Measurements from ENCODE around the gene PUM1. TPM values are rescaled to one million over a fixed set of nuclear protein-coding genes. Genes with fewer than 3 reads are reported as not detected.
A peak's percentile ranks its signal among the peaks of the same experiment; 100 is the strongest.

The PUM1 gene
- total RNA-seq, 4 donors from 2014 or later = 118 to 191 (median 132) TPM

DNA sequence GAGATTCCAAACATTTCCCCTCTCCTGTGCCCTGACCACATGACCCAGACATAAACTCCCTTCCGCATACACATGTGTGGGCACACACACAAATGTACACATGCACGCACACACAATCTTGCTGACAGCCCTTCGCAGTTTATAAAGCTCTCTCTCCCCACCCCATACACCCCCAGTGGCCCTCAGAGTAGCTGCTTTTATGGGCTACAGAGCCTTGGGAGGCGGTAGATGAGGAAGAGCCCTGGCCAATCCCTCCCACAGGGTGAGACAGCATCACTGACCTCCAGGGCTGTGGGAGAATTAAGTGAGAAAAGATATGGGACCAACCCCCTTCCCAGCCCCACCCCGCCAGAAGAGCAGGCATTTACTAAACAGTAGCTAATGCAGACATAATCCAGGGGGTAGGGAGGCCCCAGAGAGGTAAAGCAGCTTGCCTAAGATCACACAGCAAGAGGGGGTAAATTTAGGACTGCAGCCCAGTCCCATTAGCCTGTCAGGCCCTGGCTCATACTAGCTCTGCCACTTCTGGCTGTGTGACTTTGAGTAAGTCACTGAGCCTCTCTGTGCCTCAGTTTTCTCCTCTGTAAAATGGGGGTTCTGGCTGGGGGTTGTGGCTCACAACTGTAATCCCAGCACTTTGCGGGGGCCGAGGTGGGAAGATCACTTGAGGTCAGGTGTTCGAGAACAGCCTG lies 162.0 kb downstream of the PUM1 start:
- H3K4me3 ChIP-seq (replicated peaks in 1 of 3) = no peak overlapping the region
- WGBS, 2 donors = 86 to 94% methylated on average over 8 of the region's 8 CpGs
- intact Hi-C loops (cut with DNase I) = no loop called here
- peaks cover 7 to 23% of the 10 kb centered on the region in 2 donors for H3K4me1 ChIP-seq
- H3K9me3 ChIP-seq = no peaks in the 10 kb centered on the region
- no peak for DNase-seq
- H3K27ac ChIP-seq = no peak overlapping the region
- no peak for TF ChIP-seq POLR2A (IDR thresholded peaks at IDR 0.05)
- TF ChIP-seq, protein P1, sequence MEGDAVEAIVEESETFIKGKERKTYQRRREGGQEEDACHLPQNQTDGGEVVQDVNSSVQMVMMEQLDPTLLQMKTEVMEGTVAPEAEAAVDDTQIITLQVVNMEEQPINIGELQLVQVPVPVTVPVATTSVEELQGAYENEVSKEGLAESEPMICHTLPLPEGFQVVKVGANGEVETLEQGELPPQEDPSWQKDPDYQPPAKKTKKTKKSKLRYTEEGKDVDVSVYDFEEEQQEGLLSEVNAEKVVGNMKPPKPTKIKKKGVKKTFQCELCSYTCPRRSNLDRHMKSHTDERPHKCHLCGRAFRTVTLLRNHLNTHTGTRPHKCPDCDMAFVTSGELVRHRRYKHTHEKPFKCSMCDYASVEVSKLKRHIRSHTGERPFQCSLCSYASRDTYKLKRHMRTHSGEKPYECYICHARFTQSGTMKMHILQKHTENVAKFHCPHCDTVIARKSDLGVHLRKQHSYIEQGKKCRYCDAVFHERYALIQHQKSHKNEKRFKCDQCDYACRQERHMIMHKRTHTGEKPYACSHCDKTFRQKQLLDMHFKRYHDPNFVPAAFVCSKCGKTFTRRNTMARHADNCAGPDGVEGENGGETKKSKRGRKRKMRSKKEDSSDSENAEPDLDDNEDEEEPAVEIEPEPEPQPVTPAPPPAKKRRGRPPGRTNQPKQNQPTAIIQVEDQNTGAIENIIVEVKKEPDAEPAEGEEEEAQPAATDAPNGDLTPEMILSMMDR (IDR thresholded peaks at IDR 0.05) = no peak
- no peaks in the 10 kb centered on the region for H3K27me3 ChIP-seq
- H3K36me3 ChIP-seq = no peaks in the 10 kb centered on the region

DNA sequence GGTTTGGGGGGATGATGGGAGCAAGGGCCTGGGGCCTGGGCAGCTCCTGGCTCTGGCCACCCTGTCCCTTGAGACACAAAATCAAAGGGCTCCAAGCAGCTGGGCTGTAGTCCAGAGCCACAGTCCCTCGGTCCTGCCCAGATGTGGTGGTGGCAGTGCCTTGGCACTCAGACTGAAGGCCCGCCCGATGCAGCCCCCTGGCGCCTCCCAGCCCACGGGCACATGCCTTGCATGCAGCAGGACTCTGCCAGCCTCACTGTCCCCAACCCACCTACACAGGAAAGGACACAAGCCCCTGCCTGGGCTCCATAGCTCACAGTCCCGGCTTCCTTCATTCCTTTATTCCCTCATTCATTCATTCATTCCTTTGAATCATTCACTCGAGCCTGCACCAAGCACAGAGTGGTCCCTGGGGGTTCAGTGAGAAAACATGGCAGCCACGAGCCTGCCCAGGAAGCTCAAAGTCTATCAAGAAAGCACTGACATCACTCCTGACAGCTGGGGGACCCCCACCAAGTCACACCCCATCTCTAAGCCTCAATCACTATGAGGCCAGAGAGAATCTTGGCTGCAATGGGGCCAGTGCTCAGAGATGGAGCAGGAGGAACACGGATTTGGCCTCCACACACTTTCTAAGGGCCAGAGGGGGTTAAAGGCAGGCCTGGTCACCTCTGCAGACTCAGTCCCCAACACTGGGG lies 162.8 kb downstream of the PUM1 start:
- Histone ChIP-seq H3K36me3 (no peaks in the 10 kb centered on the region), H3K4me3 (replicated peaks in 1 of 3) (no peak overlapping the region), H3K27me3 (no peaks in the 10 kb centered on the region), H3K9me3 (no peaks in the 10 kb centered on the region), H3K27ac (peak overlapping the region in 2 of 3 donors; percentile 28 to 63), H3K4me1 (peaks cover 7 to 20% of the 10 kb centered on the region in 2 donors)
- intact Hi-C loops (cut with DNase I) = no loop called here
- TF ChIP-seq, protein P1 (IDR thresholded peaks at IDR 0.05) = no peak
- TF ChIP-seq POLR2A (IDR thresholded peaks at IDR 0.05) = no peak
- no peak for DNase-seq
- 71 to 78% methylated on average over 6 to 9 of the region's 9 CpGs for WGBS, 2 donors

DNA sequence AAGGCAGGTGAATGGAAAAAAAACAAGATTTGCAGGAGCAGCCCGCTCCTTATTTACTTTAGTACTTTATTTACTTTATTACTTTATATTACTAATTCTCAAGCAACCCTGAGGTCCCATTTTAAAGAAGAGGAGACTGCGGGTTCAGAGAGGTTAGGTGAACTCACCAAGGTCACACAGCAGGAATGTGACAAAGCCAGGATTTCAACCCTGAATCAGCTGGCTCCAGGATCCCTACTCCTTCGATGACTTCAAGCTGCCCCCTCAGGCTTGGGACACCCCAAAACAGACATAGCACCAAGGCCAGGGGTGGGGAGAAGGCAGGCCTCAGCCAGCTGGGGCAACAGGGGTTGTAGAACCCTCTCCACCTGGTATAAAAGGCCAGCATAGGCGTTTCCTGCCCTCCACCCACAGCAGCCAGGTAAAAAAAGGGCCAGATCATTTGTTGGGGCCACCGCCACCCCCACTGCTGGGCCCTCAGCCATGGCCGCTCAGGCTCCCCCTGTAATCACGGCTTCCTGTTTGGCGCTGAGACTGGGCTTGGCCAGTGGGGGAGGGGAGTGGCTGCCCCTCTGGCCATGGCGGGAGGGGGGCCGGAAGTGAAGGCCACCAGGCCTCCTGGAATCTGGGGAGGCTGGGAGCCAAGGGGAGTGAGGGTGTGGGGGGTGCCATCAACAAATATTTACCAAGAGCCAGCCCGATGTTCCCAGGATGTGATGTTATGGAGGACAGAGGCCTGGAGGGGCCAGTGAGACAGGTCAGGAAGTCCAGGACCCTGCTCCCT lies 163.5 kb downstream of the PUM1 start:
- WGBS, 2 donors = 65 to 84% methylated on average over 11 of the region's 11 CpGs
- H3K27me3 ChIP-seq = no peaks in the 10 kb centered on the region
- H3K4me3 ChIP-seq (replicated peaks in 1 of 3) = no peak overlapping the region
- H3K9me3 ChIP-seq = no peaks in the 10 kb centered on the region
- intact Hi-C loops (cut with DNase I) = no loop called here
- no peaks in the 10 kb centered on the region for H3K36me3 ChIP-seq
- peaks cover 7 to 14% of the 10 kb centered on the region in 2 donors for H3K4me1 ChIP-seq
- H3K27ac ChIP-seq = peak overlapping the region in 2 of 3 donors; percentile 28 to 63
- no peak for DNase-seq
- TF ChIP-seq, protein P1 (IDR thresholded peaks at IDR 0.05) = no peak
- TF ChIP-seq POLR2A (IDR thresholded peaks at IDR 0.05) = no peak

DNA sequence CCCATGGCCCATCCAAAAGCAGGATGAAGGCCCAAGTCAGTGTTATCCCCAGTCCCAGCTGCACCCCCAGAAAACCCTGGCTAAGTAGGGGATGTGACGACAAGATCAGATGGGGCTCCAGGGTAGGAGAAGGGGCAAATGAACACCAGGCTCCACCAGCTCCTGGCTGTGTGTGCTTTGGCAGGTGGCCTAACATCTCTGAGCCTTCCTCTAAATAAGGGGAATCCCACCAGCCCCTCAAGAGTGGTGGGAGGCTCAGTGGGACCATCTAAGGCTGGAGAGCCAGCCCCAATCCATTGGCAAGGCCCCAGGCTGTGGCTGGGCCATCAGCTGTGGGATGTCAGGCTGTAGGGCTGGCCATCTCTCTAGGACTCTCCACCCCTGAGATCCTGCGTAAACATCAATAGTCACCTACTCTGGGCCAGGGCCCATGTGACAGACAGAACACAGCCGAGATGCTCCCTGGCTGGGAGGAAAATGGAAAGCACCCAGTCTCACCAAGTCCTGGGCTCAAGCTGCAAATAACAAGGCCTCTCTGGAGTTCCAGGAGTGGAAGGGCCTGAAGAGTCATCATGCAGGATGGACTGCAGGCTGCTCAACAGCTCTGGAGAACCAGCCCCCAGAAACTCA lies 164.5 kb downstream of the PUM1 start:
- no peak for DNase-seq
- intact Hi-C loops (cut with DNase I) = no loop called here
- no peak overlapping the region for H3K27ac ChIP-seq
- TF ChIP-seq POLR2A (IDR thresholded peaks at IDR 0.05) = no peak
- TF ChIP-seq, protein P1 (IDR thresholded peaks at IDR 0.05) = no peak
- H3K9me3 ChIP-seq = no peaks in the 10 kb centered on the region
- no peaks in the 10 kb centered on the region for H3K27me3 ChIP-seq
- H3K4me3 ChIP-seq (replicated peaks in 1 of 3) = no peak overlapping the region
- peaks cover 7 to 11% of the 10 kb centered on the region in 2 donors for H3K4me1 ChIP-seq
- WGBS, 2 donors = 87 to 90% methylated on average over 3 of the region's 3 CpGs
- H3K36me3 ChIP-seq = no peaks in the 10 kb centered on the region

Data from thyroid gland (tissue), 4 donors.